ENCODE measurements around the gene COL4A2. TPM values are rescaled to one million over a fixed set of nuclear protein-coding genes. Genes with fewer than 3 reads are reported as not detected.

Gene COL4A2
- total and polyA plus RNA-seq, 12 donors = 70.9 to 1,589 (median 171) TPM

DNA sequence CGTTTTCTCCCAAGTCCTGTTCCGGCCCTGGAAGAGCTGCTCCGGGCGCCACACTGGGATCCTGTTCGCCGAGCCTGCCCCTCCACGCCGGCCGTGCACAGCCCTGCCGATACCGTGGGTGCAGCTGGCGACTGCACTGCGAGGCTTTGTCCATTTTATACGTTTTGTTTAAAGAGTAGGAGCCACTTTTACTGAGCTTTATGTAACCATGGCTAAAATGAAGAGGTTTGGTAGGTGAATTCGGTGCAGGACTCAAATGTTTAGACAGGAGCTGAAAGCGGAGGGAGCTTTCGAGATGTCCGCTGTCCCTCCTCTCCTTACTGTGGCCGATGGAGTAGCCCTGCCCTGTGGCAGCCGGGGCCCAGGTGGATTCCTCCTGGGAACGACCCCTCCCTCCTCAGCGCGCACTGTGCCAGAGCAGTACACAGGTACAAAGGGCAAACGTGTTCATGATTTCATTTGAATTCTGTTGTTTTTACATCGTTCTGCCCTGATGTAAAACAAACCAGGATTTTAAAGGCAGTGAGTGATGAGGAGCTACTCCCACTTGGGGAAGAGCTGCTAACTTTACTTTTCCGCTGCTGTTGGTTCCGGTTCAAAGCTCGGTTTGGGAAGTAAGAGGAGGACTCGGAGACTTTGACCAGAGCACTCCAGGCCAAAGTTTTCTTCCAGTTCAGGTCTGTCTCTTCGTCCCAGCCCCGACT is 1.7 kb downstream of the COL4A2 start:
- intact Hi-C loops (cut with DNase I) = loop anchor here in 1 of 2 donors (10.0 kb wide), 1 partner anchor 64 kb away; no protein-coding TSS in a partner anchor
- no peaks in the 10 kb centered on the region for H3K36me3 ChIP-seq (replicated peaks in 1 of 2)
- TF ChIP-seq, protein P1, sequence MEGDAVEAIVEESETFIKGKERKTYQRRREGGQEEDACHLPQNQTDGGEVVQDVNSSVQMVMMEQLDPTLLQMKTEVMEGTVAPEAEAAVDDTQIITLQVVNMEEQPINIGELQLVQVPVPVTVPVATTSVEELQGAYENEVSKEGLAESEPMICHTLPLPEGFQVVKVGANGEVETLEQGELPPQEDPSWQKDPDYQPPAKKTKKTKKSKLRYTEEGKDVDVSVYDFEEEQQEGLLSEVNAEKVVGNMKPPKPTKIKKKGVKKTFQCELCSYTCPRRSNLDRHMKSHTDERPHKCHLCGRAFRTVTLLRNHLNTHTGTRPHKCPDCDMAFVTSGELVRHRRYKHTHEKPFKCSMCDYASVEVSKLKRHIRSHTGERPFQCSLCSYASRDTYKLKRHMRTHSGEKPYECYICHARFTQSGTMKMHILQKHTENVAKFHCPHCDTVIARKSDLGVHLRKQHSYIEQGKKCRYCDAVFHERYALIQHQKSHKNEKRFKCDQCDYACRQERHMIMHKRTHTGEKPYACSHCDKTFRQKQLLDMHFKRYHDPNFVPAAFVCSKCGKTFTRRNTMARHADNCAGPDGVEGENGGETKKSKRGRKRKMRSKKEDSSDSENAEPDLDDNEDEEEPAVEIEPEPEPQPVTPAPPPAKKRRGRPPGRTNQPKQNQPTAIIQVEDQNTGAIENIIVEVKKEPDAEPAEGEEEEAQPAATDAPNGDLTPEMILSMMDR (IDR thresholded peaks at IDR 0.05) = no peak
- no peak for TF ChIP-seq POLR2A (IDR thresholded peaks at IDR 0.05)
- H3K27me3 ChIP-seq = peaks cover 4% of the 10 kb centered on the region
- H3K4me1 ChIP-seq (replicated peaks in 1 of 2) = peaks cover 0 to 14% of the 10 kb centered on the region in 2 donors
- WGBS, 4 donors = 27 to 43% (median 38%) methylated on average over 17 to 31 of the region's 31 CpGs
- no peaks in the 10 kb centered on the region for H3K9me3 ChIP-seq (replicated peaks in 1 of 3)
- peak overlapping the region in 2 of 4 donors; percentile 9 to 77 for H3K4me3 ChIP-seq
- peak overlapping the region in 2 of 5 donors; percentile 86 to 89 for H3K27ac ChIP-seq
- DNase-seq = no peak

DNA sequence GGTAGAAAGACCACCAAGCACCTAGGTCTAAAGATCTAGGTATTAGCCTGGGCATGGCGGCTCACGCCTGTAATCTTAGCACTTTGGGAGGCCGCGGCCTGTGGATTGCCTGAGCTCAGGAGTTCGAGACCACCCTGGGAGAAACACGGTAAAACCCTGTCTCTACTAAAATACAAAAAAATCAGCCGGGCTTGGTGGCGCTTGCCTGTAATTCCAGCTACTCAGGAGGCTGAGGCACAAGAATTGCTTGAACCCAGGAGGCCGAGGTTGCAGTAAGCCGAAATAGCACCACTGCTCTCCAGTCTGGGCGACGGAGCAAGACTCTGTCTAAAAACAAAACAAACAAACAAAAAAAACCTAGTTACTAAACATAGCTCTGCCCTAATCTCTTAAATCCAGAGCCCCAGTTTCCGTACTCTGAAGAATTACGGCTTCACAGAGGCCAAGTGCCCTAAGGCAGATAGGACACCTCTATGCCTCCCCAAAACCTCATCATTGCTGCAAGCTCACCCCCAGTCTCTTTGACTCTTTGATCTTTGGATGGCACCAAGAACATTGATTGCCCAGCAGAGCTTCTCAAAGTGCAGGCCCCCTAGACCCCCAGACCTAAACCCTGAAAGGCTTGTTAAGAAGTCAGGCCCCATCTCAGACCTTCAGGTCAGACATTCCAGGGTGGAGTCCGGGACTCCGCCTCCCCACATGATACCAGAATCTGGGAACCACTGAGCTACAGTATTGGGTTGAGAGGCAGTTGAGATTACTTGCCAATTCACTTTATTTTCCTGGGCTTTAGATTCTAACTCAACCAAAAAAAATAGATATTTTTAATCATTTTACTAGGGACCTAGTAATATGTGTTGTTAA is 2.8 kb downstream of the COL4A2 start:
- no peak for TF ChIP-seq POLR2A (IDR thresholded peaks at IDR 0.05)
- TF ChIP-seq, protein P1 (IDR thresholded peaks at IDR 0.05) = no peak
- H3K27me3 ChIP-seq = peaks cover 4% of the 10 kb centered on the region
- H3K4me3 ChIP-seq = peak overlapping the region in 1 of 4 donors; percentile 77
- DNase-seq = no peak
- H3K36me3 ChIP-seq (replicated peaks in 1 of 2) = no peaks in the 10 kb centered on the region
- 75 to 86% (median 81%) methylated on average over 15 to 16 of the region's 16 CpGs for WGBS, 4 donors
- intact Hi-C loops (cut with DNase I) = loop anchor here in 1 of 2 donors (10.0 kb wide), 1 partner anchor 65 kb away; no protein-coding TSS in a partner anchor
- H3K4me1 ChIP-seq (replicated peaks in 1 of 2) = peaks cover 0 to 12% of the 10 kb centered on the region in 2 donors
- H3K9me3 ChIP-seq (replicated peaks in 1 of 3) = no peaks in the 10 kb centered on the region
- H3K27ac ChIP-seq = peak overlapping the region in 2 of 5 donors; percentile 86 to 89

DNA sequence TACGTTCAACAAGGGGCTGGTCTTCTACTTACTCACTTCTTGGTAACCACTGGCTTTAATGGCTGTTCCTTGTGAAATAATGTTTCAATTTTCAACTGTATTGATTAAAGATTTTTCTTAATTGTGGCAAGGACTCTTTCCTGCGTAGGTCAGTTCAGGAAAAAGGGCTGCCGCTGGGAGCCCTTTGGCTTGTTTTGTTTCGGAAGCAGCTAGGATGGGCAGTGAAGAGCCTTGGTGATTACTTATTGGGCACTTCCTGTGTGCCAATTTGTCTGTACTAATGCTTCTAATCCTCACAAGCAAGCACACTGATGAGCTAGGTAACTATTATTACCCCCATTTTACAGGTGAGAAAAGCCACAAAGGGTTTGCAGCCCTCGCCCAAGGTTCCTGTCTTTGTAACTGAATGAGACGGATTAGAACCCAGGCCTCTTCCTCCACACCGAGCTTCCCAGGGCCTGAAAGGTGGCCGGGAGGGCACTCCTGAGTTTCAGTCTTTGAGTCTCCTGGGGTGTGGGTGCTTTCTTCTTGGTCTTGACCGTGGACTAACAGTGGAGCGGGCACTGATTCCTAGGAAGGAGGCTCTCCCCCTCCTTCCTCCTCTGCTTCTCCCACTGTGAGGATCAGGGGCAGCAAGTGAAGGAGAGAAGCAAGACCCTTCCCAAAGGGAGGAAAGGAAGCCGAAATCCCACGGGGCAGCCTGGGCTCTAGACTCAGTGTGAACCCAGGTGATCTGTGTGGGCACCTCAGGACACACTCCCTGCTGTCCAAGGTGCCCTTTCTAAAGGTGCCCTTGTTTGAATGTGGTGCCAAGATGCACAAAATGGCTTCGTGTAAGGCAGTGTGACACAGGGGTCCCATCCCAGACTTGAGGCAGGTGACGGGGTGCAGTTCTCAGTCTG is 3.7 kb downstream of the COL4A2 start:
- TF ChIP-seq, protein P1 (IDR thresholded peaks at IDR 0.05) = no peak
- TF ChIP-seq POLR2A (IDR thresholded peaks at IDR 0.05) = no peak
- Histone ChIP-seq H3K36me3 (replicated peaks in 1 of 2) (no peaks in the 10 kb centered on the region), H3K9me3 (replicated peaks in 1 of 3) (no peaks in the 10 kb centered on the region), H3K4me1 (replicated peaks in 1 of 2) (peaks cover 0 to 12% of the 10 kb centered on the region in 2 donors), H3K27me3 (peaks cover 4% of the 10 kb centered on the region), H3K4me3 (peak overlapping the region in 1 of 4 donors; percentile 27), H3K27ac (peak overlapping the region in 2 of 5 donors; percentile 34 to 75)
- DNase-seq = no peak
- WGBS, 4 donors = 70 to 79% (median 74%) methylated on average over 11 to 14 of the region's 14 CpGs
- intact Hi-C loops (cut with DNase I) = no loop called here
